Epidermal melanocyte (primary cell): ENCODE results near the gene CSTF2.

Experiments used
- DNase-seq: peaks from one replicate; pipeline ENCODE4 v3.0.0; 2011; ENCODE audit warnings: low spot score; ENCODE audit not compliant: insufficient read length

The CSTF2 gene

GRCh38 chrX:100870527-100870926, 50.3 kb downstream of the CSTF2 start:
- no peak for DNase-seq

GRCh38 chrX:100871594-100872560, 51.7 kb downstream of the CSTF2 start:
- DNase-seq: no peak

DNA sequence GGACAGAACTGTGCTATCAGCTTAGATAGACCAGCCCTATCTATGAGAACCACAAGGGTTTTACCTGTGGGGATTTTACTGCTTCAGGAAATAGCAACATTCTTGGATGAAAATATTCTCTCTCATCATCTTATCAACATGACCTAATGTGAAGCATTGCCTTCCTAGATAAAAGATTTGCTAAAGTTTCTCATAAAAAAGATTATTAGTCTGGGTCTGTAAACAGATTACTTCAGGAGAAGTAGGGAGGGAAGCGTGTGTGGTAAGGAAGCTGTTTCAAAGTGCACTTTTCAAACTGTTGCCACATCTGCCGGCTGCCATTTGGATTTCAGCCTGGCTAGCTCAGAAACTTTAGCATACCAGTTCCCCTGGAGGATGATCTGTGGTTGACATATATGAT, 54.1 kb downstream of the CSTF2 start, which contains the start of gene NOX1:
Gene NOX1, minus strand, starts transcription at position 35 of the 400 bp plus-strand sequence. CDS start 220 bp downstream, outside the sequence.
- DNase-seq: no peak

GRCh38 chrX:100880368-100880767, 60.2 kb downstream of the CSTF2 start:
- no peak for DNase-seq

GRCh38 chrX:100883654-100884053, 63.5 kb downstream of the CSTF2 start:
- DNase-seq: no peak
